ENCODE measurements around the gene CACNA1C. TPM values are rescaled to one million over a fixed set of nuclear protein-coding genes. Genes with fewer than 3 reads are reported as not detected.

CACNA1C gene
- total RNA-seq, 1 donor from 2014 or later = 11.7 TPM

- Mint-ChIP-seq H3K27ac (peak overlapping the region; percentile 94), H3K4me3 (ENCODE audit: low read depth) (peak overlapping the region; percentile 83), H3K9me3 (ENCODE audit: low read depth) (no peaks in the 10 kb centered on the region), H3K4me1 (ENCODE audit: low read depth) (peaks cover 19% of the 10 kb centered on the region), H3K27me3 (peaks cover 54% of the 10 kb centered on the region), H3K36me3 (ENCODE audit: insufficient read depth) (no peaks in the 10 kb centered on the region)
- no peak for DNase-seq (ENCODE audit: low spot score, unreplicated experiment)
- TF ChIP-seq CTCF (IDR thresholded peaks at IDR 0.05; ENCODE audit: unreplicated experiment) = no peak
These were observed 638.7 kb downstream of the CACNA1C start for GRCh38 chr12:2691345-2692071.

- H3K4me3 Mint-ChIP-seq (ENCODE audit: low read depth) = peak overlapping the region; percentile 83
- H3K9me3 Mint-ChIP-seq (ENCODE audit: low read depth) = no peaks in the 10 kb centered on the region
- no peak for TF ChIP-seq CTCF (IDR thresholded peaks at IDR 0.05; ENCODE audit: unreplicated experiment)
- peak overlapping the region; percentile 82 for H3K27ac Mint-ChIP-seq
- peaks cover 19% of the 10 kb centered on the region for H3K4me1 Mint-ChIP-seq (ENCODE audit: low read depth)
- no peak for DNase-seq (ENCODE audit: low spot score, unreplicated experiment)
- peaks cover 60% of the 10 kb centered on the region for H3K27me3 Mint-ChIP-seq
- H3K36me3 Mint-ChIP-seq (ENCODE audit: insufficient read depth) = no peaks in the 10 kb centered on the region
These were observed 639.3 kb downstream of the CACNA1C start for GRCh38 chr12:2692080-2692479.

- peak; percentile 40 for TF ChIP-seq CTCF (IDR thresholded peaks at IDR 0.05; ENCODE audit: unreplicated experiment)
- peaks cover 72% of the 10 kb centered on the region for H3K27me3 Mint-ChIP-seq
- no peaks in the 10 kb centered on the region for H3K9me3 Mint-ChIP-seq (ENCODE audit: low read depth)
- no peak overlapping the region for H3K27ac Mint-ChIP-seq
- H3K36me3 Mint-ChIP-seq (ENCODE audit: insufficient read depth) = no peaks in the 10 kb centered on the region
- no peak for DNase-seq (ENCODE audit: low spot score, unreplicated experiment)
- peak overlapping the region; percentile 43 for H3K4me3 Mint-ChIP-seq (ENCODE audit: low read depth)
- peaks cover 16% of the 10 kb centered on the region for H3K4me1 Mint-ChIP-seq (ENCODE audit: low read depth)
These were observed 640.6 kb downstream of the CACNA1C start for GRCh38 chr12:2693244-2693860.

GRCh38 chr12:2693980-2694610, 641.3 kb downstream of the CACNA1C start:
- TF ChIP-seq CTCF (IDR thresholded peaks at IDR 0.05; ENCODE audit: unreplicated experiment) = no peak
- peaks cover 76% of the 10 kb centered on the region for H3K27me3 Mint-ChIP-seq
- H3K27ac Mint-ChIP-seq = no peak overlapping the region
- H3K36me3 Mint-ChIP-seq (ENCODE audit: insufficient read depth) = no peaks in the 10 kb centered on the region
- H3K4me1 Mint-ChIP-seq (ENCODE audit: low read depth) = peaks cover 16% of the 10 kb centered on the region
- no peak for DNase-seq (ENCODE audit: low spot score, unreplicated experiment)
- peaks cover 4% of the 10 kb centered on the region for H3K9me3 Mint-ChIP-seq (ENCODE audit: low read depth)
- no peak overlapping the region for H3K4me3 Mint-ChIP-seq (ENCODE audit: low read depth)

- H3K4me1 Mint-ChIP-seq (ENCODE audit: low read depth) = peaks cover 9% of the 10 kb centered on the region
- H3K4me3 Mint-ChIP-seq (ENCODE audit: low read depth) = no peak overlapping the region
- H3K27ac Mint-ChIP-seq = no peak overlapping the region
- no peak for DNase-seq (ENCODE audit: low spot score, unreplicated experiment)
- peaks cover 71% of the 10 kb centered on the region for H3K27me3 Mint-ChIP-seq
- no peak for TF ChIP-seq CTCF (IDR thresholded peaks at IDR 0.05; ENCODE audit: unreplicated experiment)
- H3K9me3 Mint-ChIP-seq (ENCODE audit: low read depth) = peaks cover 11% of the 10 kb centered on the region
- no peaks in the 10 kb centered on the region for H3K36me3 Mint-ChIP-seq (ENCODE audit: insufficient read depth)
These were observed 643.3 kb downstream of the CACNA1C start for GRCh38 chr12:2696136-2696535.

Data from progenitor cell of endocrine pancreas (in vitro differentiated cells).